ENCODE measurements around the gene CD3E.

Gene CD3E

GRCh38 chr11:118318124-118318523 lies 13.6 kb downstream of the CD3E start:
- TF ChIP-seq EZH2phosphoT487 (conservative IDR thresholded peaks at IDR 0.05; ENCODE audit: low read length) (no peak), CTCF (IDR thresholded peaks at IDR 0.05; ENCODE audit: insufficient read depth, low read length, poor library complexity, severe bottlenecking) (no peak)
- Histone ChIP-seq H3K9me3 (ENCODE audit: insufficient read depth, low read length) (no peaks in the 10 kb centered on the region), H3F3A (ENCODE audit: insufficient read depth) (0 out of 2 replicates have a peak, but pooled peaks cover 5% of the 10 kb centered on the region), H3K36me3 (ENCODE audit: low read length) (no peaks in the 10 kb centered on the region), H4K20me1 (ENCODE audit: low read depth, low read length) (no peaks in the 10 kb centered on the region), H3K9ac (ENCODE audit: low read length) (no peak overlapping the region), H3K4me3 (ENCODE audit: insufficient read depth, low read length, poor library complexity, severe bottlenecking) (no peak overlapping the region), H3K4me2 (ENCODE audit: low read depth, low read length, poor library complexity, severe bottlenecking) (no peak overlapping the region), H3K9me2 (replicated peaks; ENCODE audit: insufficient read depth, low read length) (no peaks in the 10 kb centered on the region), H3K79me2 (ENCODE audit: insufficient read depth, low read length) (no peaks in the 10 kb centered on the region), H3K27ac (ENCODE audit: low read depth, low read length) (no peak overlapping the region), H3K27me3 (ENCODE audit: low read length) (no peaks in the 10 kb centered on the region), H2AFZ (ENCODE audit: low read depth, low read length, severe bottlenecking) (no peak overlapping the region)

- Histone ChIP-seq H3F3A (ENCODE audit: insufficient read depth) (0 out of 2 replicates have a peak, but pooled peaks cover 5% of the 10 kb centered on the region), H3K27me3 (ENCODE audit: low read length) (no peaks in the 10 kb centered on the region), H3K79me2 (ENCODE audit: insufficient read depth, low read length) (no peaks in the 10 kb centered on the region), H3K9ac (ENCODE audit: low read length) (no peak overlapping the region), H3K27ac (ENCODE audit: low read depth, low read length) (no peak overlapping the region), H3K9me2 (replicated peaks; ENCODE audit: insufficient read depth, low read length) (no peaks in the 10 kb centered on the region), H3K9me3 (ENCODE audit: insufficient read depth, low read length) (no peaks in the 10 kb centered on the region), H3K4me2 (ENCODE audit: low read depth, low read length, poor library complexity, severe bottlenecking) (no peak overlapping the region), H4K20me1 (ENCODE audit: low read depth, low read length) (no peaks in the 10 kb centered on the region), H3K36me3 (ENCODE audit: low read length) (no peaks in the 10 kb centered on the region), H2AFZ (ENCODE audit: low read depth, low read length, severe bottlenecking) (no peak overlapping the region), H3K4me3 (ENCODE audit: insufficient read depth, low read length, poor library complexity, severe bottlenecking) (no peak overlapping the region)
- TF ChIP-seq EZH2phosphoT487 (conservative IDR thresholded peaks at IDR 0.05; ENCODE audit: low read length) (no peak), CTCF (IDR thresholded peaks at IDR 0.05; ENCODE audit: insufficient read depth, low read length, poor library complexity, severe bottlenecking) (no peak)
Observed at GRCh38 chr11:118318581-118319336, 14.2 kb downstream of the CD3E start.

DNA sequence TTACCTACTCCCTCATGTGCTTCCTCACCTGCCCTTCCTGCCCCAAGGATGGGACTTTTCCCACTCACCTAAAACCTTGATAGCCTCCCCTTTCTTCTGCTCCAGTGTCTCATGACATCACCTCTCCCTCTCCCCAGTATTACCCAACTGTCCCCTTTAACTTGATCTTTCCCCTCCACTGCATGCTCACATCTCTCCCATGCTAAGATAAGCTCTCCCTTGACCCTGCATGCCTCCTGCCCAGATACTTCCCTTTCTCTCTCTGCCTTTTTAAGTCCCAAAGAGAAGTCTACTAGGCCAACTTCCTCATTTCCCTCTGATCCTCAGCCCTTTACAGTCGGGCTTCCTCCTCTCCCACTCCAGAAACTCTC lies 14.8 kb downstream of the CD3E start:
- 0 out of 2 replicates have a peak, but pooled peaks cover 5% of the 10 kb centered on the region for H3F3A ChIP-seq (ENCODE audit: insufficient read depth)
- H3K9me2 ChIP-seq (replicated peaks; ENCODE audit: insufficient read depth, low read length): no peaks in the 10 kb centered on the region
- H3K9me3 ChIP-seq (ENCODE audit: insufficient read depth, low read length): no peaks in the 10 kb centered on the region
- no peak overlapping the region for H3K9ac ChIP-seq (ENCODE audit: low read length)
- no peak overlapping the region for H3K4me2 ChIP-seq (ENCODE audit: low read depth, low read length, poor library complexity, severe bottlenecking)
- no peak overlapping the region for H2AFZ ChIP-seq (ENCODE audit: low read depth, low read length, severe bottlenecking)
- TF ChIP-seq EZH2phosphoT487 (conservative IDR thresholded peaks at IDR 0.05; ENCODE audit: low read length) (no peak), CTCF (IDR thresholded peaks at IDR 0.05; ENCODE audit: insufficient read depth, low read length, poor library complexity, severe bottlenecking) (no peak)
- no peak overlapping the region for H3K27ac ChIP-seq (ENCODE audit: low read depth, low read length)
- H3K79me2 ChIP-seq (ENCODE audit: insufficient read depth, low read length): no peaks in the 10 kb centered on the region
- H3K4me3 ChIP-seq (ENCODE audit: insufficient read depth, low read length, poor library complexity, severe bottlenecking): no peak overlapping the region
- H3K36me3 ChIP-seq (ENCODE audit: low read length): no peaks in the 10 kb centered on the region
- no peaks in the 10 kb centered on the region for H3K27me3 ChIP-seq (ENCODE audit: low read length)
- H4K20me1 ChIP-seq (ENCODE audit: low read depth, low read length): no peaks in the 10 kb centered on the region
